OCI-LY1 (cell line): Measurements from ENCODE around the gene SYNJ1.

Experiments
- CTCF ChIP-seq: fragments of 200-600 bp; sonication (generic), shearing (Covaris generic); IDR thresholded peaks from 2 replicates; pipeline ENCODE4 v1.5.1; 2017; ENCODE audit warnings: mild to moderate bottlenecking, antibody characterized with exemption, low read length, moderate library complexity, mixed read lengths
- EZH2 ChIP-seq: fragments of 200-600 bp; sonication (generic), shearing (Covaris generic); IDR thresholded peaks from 2 replicates; pipeline ENCODE4 v1.8.0; 2017; ENCODE audit warnings: borderline replicate concordance, mixed run types, mild to moderate bottlenecking, antibody characterized with exemption, low read length, moderate library complexity, mixed read lengths

- TF ChIP-seq CTCF (no peak), EZH2 (no peak)
Measured at GRCh38 chr21:32712641-32713040, 15.2 kb downstream of the SYNJ1 start.
